Measurements from ENCODE around the gene ZBTB7C.
A peak's percentile ranks its signal among the peaks of the same experiment; 100 is the strongest.

ZBTB7C gene

DNA sequence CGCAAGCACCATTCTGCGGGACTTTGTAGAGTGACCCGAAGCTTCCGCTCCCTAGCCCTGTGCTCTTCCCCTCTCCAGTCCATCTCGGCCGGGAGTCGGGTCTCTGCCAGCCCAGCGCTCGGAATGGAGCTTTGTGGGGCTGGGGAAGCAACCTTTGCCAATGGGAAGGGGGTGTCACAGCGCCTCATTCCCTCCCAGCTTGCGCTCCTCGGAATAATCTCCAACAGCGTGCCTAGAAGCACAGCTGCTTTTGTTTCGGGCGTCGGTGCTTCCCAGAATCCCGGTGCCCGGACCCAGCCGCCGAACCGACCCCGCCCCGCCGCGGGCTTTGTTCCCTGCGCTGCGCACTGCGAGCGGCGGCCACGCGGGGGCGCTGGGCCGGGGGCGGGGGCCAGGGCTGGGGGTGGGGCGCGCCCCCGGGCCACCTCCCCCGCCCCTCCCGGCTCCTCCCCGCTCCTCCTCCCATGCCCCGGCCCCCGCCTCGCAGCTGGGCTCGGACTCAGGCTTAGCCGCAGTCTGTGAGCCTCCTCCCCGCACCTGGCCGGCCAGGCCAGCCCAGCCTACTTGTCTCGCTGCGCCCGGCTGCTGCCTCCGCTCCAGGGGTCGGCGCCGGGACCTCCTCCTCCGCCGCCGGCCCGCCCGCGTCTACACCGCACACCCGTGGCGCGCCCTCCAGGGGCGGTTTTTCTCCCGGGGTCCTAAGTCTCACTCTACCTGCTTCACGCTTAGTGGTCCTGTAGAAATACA lies 401.1 kb downstream of the ZBTB7C start:
- DNase-seq, result peak in 17 of 56 donors; percentile 5 to 82 (median 31)

DNA sequence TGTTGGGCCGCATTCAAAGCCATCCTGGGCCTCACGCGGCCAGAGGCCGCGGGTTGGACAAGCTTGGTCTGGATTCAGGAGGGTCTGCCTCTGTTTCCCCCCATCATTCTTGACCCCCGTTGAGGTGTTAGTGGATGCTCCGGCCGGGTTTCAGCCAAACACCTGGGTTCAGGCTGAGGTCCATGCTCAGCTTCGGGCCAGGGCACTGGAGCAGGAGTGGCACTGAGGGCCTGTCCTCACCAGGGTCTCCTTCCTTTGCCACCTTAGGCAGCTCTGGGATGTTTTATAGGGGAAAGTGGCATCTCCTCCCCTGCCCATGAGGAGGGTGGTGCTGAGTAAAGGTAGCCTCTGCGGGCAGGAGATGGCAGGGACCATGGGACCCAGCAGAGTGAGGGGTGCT lies 401.8 kb downstream of the ZBTB7C start:
- no peak for DNase-seq

DNA sequence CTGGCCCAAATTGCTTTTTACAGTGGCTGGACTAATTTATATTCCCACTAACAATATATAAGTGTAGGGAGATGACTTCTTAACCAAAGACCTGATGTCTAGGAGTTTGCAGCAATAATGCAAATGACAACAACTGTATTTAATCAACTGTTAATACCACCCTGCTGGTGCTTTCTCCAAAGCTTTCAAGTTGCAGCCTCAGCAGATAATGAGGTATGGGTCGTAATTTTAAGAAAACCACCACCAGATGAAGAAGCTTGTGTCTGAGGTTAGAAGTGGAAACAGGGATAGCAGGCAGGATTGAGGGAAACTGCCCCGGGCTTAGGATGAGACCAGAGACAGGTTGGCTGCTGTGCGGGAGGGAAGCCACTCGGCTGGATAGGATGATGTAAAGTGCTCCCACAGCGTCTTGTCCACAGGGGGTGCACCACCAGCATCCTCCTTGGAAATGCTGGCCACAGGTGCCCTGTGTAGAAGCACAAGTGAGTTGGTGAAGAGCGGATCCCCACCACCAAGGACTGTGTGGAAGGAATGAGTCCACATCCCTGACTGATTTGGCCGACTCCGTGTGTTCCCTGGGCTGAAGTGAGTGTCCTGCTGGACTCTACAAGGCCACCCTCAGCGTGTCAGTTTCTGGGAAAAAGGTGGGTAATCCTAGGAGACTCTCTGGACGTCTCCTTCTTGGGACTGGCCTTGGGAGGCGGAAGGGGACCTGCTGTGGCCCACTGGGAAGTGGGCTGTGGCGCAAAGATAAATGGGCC lies 402.6 kb downstream of the ZBTB7C start:
- no peak for DNase-seq

- no peak for DNase-seq
Measured at GRCh38 chr18:48004577-48004976, 404.6 kb downstream of the ZBTB7C start.

DNA sequence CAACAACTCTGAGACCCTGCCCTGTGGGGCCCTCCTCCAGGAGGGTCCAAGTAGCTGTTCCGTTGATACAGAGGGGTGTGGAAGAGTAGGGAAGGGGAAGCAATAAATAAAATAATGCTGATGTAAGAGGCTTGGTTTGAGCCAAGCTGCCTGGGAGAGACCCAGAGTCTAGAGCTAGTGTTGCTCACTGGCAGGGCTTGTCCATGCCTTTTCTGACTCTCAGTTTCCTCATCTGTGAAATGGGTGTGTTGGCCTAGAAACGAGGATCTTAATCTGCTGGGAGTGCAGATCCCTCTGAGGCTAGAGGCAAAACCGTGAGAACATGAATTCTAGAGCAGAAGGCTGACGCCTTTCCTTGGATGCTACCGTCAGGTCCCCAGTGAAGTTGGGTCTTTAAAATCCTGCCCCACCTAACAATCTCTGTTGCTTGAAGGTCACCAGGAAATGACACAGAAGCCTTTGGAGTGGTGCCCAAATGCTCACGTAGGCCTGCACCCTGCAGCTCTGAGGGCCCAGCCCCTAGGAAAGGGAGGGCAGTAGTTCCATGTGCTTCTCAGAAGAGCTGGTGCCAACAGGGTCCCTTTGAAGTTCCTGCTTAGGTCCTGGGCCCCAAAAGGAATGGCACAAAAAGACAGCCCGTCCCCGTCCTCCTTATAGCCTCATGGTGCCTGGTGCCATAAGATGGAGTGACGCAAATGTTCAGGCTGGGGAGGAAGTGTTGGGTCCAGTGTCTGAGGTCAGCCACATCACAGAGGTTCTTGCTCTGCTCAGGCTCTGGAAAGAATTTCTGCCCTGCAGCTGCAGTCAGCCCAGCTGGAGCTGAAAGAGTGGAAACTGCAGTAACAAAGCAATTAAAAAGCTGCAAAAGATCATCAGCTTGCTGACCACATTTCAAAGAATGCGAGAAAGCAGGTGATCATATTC lies 405.5 kb downstream of the ZBTB7C start:
- no peak for DNase-seq

DNA sequence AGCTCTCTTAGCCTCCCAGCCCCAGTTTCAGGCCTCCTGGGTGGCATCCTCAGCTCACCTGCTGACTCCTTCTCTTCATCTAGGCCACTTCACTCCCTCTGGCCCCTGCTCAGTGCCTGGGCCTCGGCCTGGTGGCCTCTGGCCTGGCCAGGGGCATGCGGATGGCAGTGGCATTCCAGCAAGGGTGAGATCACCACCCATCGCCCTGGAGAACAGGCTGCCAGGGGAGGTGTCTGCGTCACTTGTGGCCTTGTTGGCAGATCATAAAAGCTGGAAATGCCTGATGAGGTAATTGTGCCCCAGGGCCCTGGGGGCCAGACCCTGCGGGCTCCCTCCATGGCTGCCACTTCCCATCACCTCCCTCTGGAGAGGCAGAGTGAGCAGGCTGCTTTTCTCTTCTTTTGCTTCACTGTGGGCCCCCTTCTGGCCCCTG lies 406.2 kb downstream of the ZBTB7C start:
- no peak for DNase-seq

DNA sequence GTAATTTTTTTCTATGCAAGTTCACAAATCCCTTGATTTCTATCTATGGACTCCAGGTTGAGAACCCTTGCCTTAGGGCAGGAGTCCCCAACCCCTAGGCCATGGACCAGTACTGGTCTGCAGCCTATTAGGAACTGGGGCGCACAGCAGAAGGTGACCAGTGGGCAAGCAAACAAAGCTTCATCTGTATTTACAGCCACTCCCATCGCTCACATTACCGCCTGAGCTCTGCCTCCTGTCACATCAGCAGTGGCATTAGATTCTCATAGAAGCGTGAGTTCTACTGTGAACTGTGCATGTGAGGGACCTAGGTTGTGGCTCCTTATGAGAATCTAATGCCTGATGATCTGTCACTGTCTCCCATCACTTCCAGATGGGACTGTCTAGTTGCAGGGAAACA lies 408.5 kb downstream of the ZBTB7C start:
- DNase-seq, result no peak

GRCh38 chr18:47999801-48000248 lies 409.4 kb downstream of the ZBTB7C start:
- DNase-seq, result no peak

GRCh38 chr18:47997338-47997780 lies 411.8 kb downstream of the ZBTB7C start:
- no peak for DNase-seq

DNA sequence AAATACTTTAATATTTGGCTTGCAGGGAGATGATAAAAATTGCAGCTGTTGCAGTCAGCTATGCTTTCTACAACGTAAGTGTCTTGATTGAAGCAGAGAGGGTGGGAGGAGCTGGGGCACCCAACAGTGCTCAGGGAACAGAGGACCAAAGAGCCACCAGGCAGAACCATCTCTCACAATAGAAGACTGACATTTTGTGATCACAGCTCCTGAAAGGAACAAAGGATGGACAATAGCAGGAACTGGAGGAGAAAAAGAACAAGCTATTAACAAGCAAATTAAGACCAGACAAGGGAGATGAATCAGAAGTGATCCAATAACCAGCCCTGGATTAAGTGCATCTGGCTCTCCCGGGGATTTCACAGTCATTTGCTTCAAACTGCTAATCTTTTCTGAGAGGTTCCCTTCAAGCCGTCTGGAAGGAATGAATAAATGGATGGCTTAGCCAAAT lies 413.1 kb downstream of the ZBTB7C start:
- no peak for DNase-seq

- DNase-seq, result no peak
Measured at GRCh38 chr18:47995654-47996053, 413.5 kb downstream of the ZBTB7C start.

GRCh38 chr18:47993409-47993808 lies 415.8 kb downstream of the ZBTB7C start:
- DNase-seq, result no peak

GRCh38 chr18:47992976-47993375 lies 416.2 kb downstream of the ZBTB7C start:
- no peak for DNase-seq

DNA sequence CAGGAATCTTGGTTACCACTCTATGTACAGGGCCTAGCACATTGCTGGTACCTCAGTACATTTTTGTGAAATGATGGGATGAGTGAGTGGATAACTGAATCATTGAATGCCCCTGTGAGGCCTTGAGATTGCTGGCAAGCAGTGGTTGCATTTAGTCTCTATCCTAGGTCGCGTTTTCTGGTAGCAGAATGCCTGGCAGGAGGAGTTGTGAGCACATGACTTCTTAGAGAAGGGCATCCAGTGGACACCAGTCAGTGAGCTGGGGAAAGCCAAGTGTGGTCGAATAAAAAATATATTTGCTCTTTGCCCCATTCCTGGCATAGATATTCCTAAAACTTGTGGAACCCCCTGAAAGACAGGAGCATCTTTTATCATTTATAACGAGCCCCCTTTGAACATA lies 416.9 kb downstream of the ZBTB7C start:
- no peak for DNase-seq

DNA sequence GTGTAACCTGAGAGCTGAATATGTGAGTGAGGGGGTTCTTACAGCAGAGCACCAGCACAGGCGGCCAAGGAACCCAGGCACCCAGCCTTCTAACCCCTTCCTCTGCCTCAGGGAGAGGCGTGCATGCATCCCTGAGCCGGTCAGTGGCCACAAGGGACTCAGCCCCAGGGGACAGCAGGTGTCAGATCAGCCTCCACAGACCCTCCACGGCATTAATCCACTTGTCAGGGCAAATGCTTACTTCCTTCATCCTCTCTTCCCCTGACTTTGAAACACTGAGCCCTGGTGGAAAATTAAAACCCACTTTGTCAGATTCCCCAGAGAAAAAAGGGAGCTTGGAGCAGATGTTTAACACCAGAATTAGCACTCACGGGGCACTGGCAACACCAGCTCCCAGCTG lies 418.2 kb downstream of the ZBTB7C start:
- DNase-seq, result no peak

DNA sequence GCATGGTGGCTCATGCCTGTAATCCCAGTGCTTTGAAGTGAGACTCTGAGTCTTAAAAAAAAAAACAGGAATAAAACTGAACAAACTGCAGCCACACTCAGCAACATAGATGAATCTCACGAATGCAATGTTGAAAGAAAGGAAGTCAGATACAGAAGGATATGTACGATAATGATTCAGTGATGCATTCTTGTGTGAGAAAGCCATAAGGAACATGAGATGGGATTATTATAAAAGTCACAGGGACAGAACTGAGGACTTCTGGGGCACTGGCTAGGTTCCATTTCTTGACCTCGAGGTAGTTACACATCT lies 421.8 kb downstream of the ZBTB7C start:
- DNase-seq, result no peak

GRCh38 chr18:47986620-47987387 lies 422.4 kb downstream of the ZBTB7C start:
- DNase-seq, result no peak

- no peak for DNase-seq
Measured at GRCh38 chr18:47985866-47986265, 423.3 kb downstream of the ZBTB7C start.

GRCh38 chr18:47984991-47985390 lies 424.2 kb downstream of the ZBTB7C start:
- no peak for DNase-seq

DNA sequence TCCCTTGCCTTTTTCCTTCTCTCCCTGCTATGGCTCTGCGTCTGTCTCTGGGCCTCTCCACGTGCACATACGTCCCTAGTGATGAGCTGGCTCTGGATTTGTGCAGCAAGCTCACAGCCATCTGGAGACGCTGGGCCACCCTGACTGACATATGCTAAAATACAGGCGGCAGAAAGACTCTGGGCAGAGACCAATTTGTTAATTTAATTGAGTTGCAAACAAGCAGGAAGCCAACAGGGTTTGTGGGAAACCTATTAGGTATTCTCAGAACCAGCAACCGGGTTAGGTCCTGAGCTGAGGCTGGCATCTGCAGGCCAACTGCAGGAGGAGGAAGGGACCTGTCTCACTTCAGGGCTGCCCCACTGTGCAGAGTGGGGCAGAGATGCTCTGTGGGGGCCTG lies 425.2 kb downstream of the ZBTB7C start:
- DNase-seq, result peak in 1 of 56 donors; percentile 3

DNA sequence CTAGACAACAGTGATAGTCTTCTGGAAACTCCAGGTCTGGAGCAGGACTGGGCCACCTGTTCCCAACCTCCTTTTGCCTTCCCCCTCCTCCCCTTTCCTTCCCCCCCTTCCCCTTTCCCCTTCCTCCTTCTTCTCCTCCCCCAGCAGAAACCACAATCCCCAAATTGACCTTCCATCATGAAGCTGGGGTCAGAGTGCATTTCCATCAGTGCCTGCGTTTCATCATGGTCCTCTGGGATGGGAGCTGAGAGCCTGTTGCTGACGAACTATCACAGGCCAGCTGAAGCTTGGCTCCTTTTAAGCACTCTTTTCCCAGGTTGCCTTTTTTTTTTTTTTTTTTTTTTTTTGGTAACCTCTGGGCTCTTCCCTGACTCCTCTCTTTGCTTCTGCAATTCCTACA lies 426.1 kb downstream of the ZBTB7C start:
- no peak for DNase-seq

All from amygdala (tissue), 56 donors.